Subcutaneous preadipocyte (primary cell): ENCODE measurements around the gene PGAM5. TPM values are rescaled to one million over a fixed set of nuclear protein-coding genes. Genes with fewer than 3 reads are reported as not detected.

Experiments used
- small RNA-seq: library from RNA; depleted of rRNA; stranded (forward); fragments of <200 nt; gene quantifications from one replicate; pipeline ENCODE3, GENCODE V24; 2012
- total RNA-seq: library from RNA; depleted of rRNA; stranded (reverse); fragments of >200 nt; gene quantifications from 2 replicates; pipeline ENCODE4 v1.2.3, GENCODE V29; 2012

The PGAM5 gene
- 40.8 and 77.4 TPM in 2 replicates for total RNA-seq

GRCh38 chr12:132710405-132711079 is at the start of gene PGAM5:
Gene PGAM5, plus strand, starts transcription at chr12:132710842. Its CDS starts 35 bp downstream, at chr12:132710877.

GRCh38 chr12:132687211-132688164 is 23.2 kb upstream of the PGAM5 start, which contains the start of the genes POLE and PXMP2:
Gene POLE, minus strand, starts transcription at chr12:132687342. Its CDS starts 27 bp downstream, at chr12:132687315.
Gene PXMP2, plus strand, starts transcription at chr12:132687587. Its CDS starts 84 bp downstream, at chr12:132687671.

GRCh38 chr12:132761032-132761920 is 50.6 kb downstream of the PGAM5 start, which contains the start of gene ANKLE2:
Gene ANKLE2, minus strand, starts transcription at chr12:132761832. Its CDS starts 34 bp downstream, at chr12:132761798.

Small RNAs within 50 kb of the gene (small RNA-seq; reads per million reads assigned to genes)
- not detected for gene RNA5SP379

Other genes with a start within 250 kb of the PGAM5 start
- gene FBRSL1, start 220.7 kb upstream of the PGAM5 start, total RNA-seq: 3.3 and 14.7 TPM in 2 replicates
- gene LRCOL1, start 100.3 kb upstream of the PGAM5 start, total RNA-seq: not detected in 2 replicates
- gene P2RX2, start 92.1 kb upstream of the PGAM5 start, total RNA-seq: not detected in 2 replicates
- 34.5 and 54.2 TPM in 2 replicates for gene POLE, start 23.5 kb upstream of the PGAM5 start, total RNA-seq
- 9.6 and 11.1 TPM in 2 replicates for gene PXMP2, start 23.3 kb upstream of the PGAM5 start, total RNA-seq
- 64.3 and 82.3 TPM in 2 replicates for gene ANKLE2, start 51.0 kb downstream of the PGAM5 start, total RNA-seq
- 67.2 and 110 TPM in 2 replicates for gene GOLGA3, start 118.0 kb downstream of the PGAM5 start, total RNA-seq
- gene CHFR, start 176.8 kb downstream of the PGAM5 start, total RNA-seq: 37.5 and 38.5 TPM in 2 replicates
- gene ZNF605, start 245.5 kb downstream of the PGAM5 start, total RNA-seq: 11.0 and 11.1 TPM in 2 replicates